HL-60 (cell line): ENCODE data around the gene SMOC2.

Experiments
- CTCF ChIP-seq: IDR thresholded peaks from one replicate; pipeline ENCODE4 v1.5.1; 2011; ENCODE audit warnings: low read length, control low read depth, inconsistent platforms; ENCODE audit not compliant: insufficient read depth
- GABPA ChIP-seq: IDR thresholded peaks from 2 replicates; pipeline ENCODE4 v1.6.1; 2012; ENCODE audit warnings: low read depth
- POLR2AphosphoS5 ChIP-seq: IDR thresholded peaks from 2 replicates; pipeline ENCODE4 v1.6.1; 2012; ENCODE audit warnings: low read depth
- REST ChIP-seq: IDR thresholded peaks from 2 replicates; pipeline ENCODE4 v1.6.1; 2012; ENCODE audit warnings: low read depth; ENCODE audit not compliant: insufficient replicate concordance
- SPI1 ChIP-seq: IDR thresholded peaks from 2 replicates; pipeline ENCODE4 v1.6.1; 2012; ENCODE audit warnings: low read depth, mild to moderate bottlenecking, borderline replicate concordance

GRCh38 chr6:168600381-168600780 is 159.4 kb downstream of the SMOC2 start:
- no peak for TF ChIP-seq CTCF
- no peak for TF ChIP-seq POLR2AphosphoS5
- TF ChIP-seq REST, result no peak
- no peak for TF ChIP-seq SPI1
- TF ChIP-seq GABPA, result no peak
